A549 (cell line): ENCODE measurements around the gene LRP6. TPM values are rescaled to one million over a fixed set of nuclear protein-coding genes. Genes with fewer than 3 reads are reported as not detected.

Experiments used
- ATAC-seq, 2 experiments: fragments of 200-7000 bp in 1 of 2; fragments of >200 bp in 1 of 2; cut with Nextera tagmentation in 1 of 2; cut with Tn5 transposase in 1 of 2; 3 replicates each; pipeline versions ENCODE4 v1.8.0 to v1.9.1; 2018 to 2020; ENCODE audit warnings: mild to moderate bottlenecking in 1 of 2, moderate library complexity in 1 of 2
- CTCF ChIA-PET: fragments of 300-600 bp; sonication (Branson Sonifier 250); formaldehyde crosslinking; extraction: SDS; loops from one replicate; lab custom pipeline; 2021; ENCODE audit warnings: antibody characterized with exemption, inconsistent platforms; lab: Yijun Ruan, JAX
- POLR2A ChIA-PET: fragments of 350-600 bp; formaldehyde crosslinking; extraction: SDS; loops from one replicate; lab custom pipeline; 2021; ENCODE audit warnings: antibody characterized with exemption, inconsistent platforms; lab: Yijun Ruan, JAX
- DNase-seq, 2 experiments: peaks; one replicate each; pipeline versions ENCODE4 v3.0.0 to v3.0.0-alpha.2; 2011 to 2016; ENCODE audit warnings: low read depth in 1 of 2, low spot score in 1 of 2
- FAIRE-seq: peaks from 2 replicates; lab custom pipeline; 2011; peaks lifted over from hg19 to GRCh38; lab: Jason Lieb, UNC
- H3K27ac ChIP-seq, 2 experiments: fragments of >200 bp; sonication (Bioruptor Twin); formaldehyde crosslinking; 3 replicates each; pipeline ENCODE4 v1.5.1; 2016 to 2017
- H3K4me1 ChIP-seq: fragments of >200 bp; sonication (Bioruptor Twin); formaldehyde crosslinking; 3 replicates; pipeline ENCODE4 v1.6.1; 2016
- H3K4me2 ChIP-seq: fragments of >200 bp; sonication (Bioruptor Twin); formaldehyde crosslinking; 3 replicates; pipeline ENCODE4 v1.6.1; 2016
- H3K4me3 ChIP-seq: fragments of >200 bp; sonication (Bioruptor Twin); formaldehyde crosslinking; 3 replicates; pipeline ENCODE4 v1.5.1; 2016
- H3K9me3 ChIP-seq: fragments of >200 bp; sonication (Bioruptor Twin); formaldehyde crosslinking; 3 replicates; pipeline ENCODE4 v1.6.1; 2016
- CBX2 ChIP-seq: fragments of 200-600 bp; sonication (generic); IDR thresholded peaks from 2 replicates; pipeline ENCODE4 v1.6.1; 2016; ENCODE audit warnings: low read depth, mild to moderate bottlenecking, borderline replicate concordance
- CHD2 ChIP-seq: fragments of 150-350 bp; IDR thresholded peaks from 2 replicates; pipeline ENCODE4 v1.6.1; 2014; ENCODE audit warnings: low read length; ENCODE audit not compliant: partially characterized antibody
- EHMT2 ChIP-seq: fragments of 200-600 bp; sonication (generic); IDR thresholded peaks from 2 replicates; pipeline ENCODE4 v1.6.1; 2016; ENCODE audit warnings: antibody characterized with exemption, low read depth, mild to moderate bottlenecking, moderate library complexity
- EP300 ChIP-seq, 2 experiments: fragments of >200 bp; sonication (Bioruptor Twin); formaldehyde crosslinking; IDR thresholded peaks; 2 replicates in 1 of 2; 3 replicates in 1 of 2; pipeline ENCODE4 v1.6.1; 2016 to 2017
- FOXS1 ChIP-seq: fragments of 250-450 bp; sonication (Bioruptor Pico); IDR thresholded peaks from 2 replicates; pipeline ENCODE4 v1.5.0; 2020; ENCODE audit warnings: mild to moderate bottlenecking, moderate library complexity
- HDAC2 ChIP-seq: fragments of 200-600 bp; sonication (generic); IDR thresholded peaks from 2 replicates; pipeline ENCODE4 v1.6.1; 2016
- HOXA7 ChIP-seq: fragments of 250-450 bp; sonication (Bioruptor Pico); IDR thresholded peaks from 2 replicates; pipeline ENCODE4 v1.5.0; 2020; ENCODE audit warnings: mild to moderate bottlenecking, moderate library complexity
- HOXB13 ChIP-seq: fragments of 250-450 bp; sonication (Bioruptor Pico); IDR thresholded peaks from 2 replicates; pipeline ENCODE4 v1.5.0; 2020; ENCODE audit warnings: low read depth, mild to moderate bottlenecking, moderate library complexity
- JUNB ChIP-seq: fragments of >200 bp; sonication (Bioruptor Twin); formaldehyde crosslinking; IDR thresholded peaks from 2 replicates; pipeline ENCODE4 v1.6.1; 2016
- KDM1A ChIP-seq: fragments of 200-600 bp; sonication (generic); IDR thresholded peaks from 2 replicates; pipeline ENCODE4 v1.6.1; 2016; ENCODE audit warnings: low read depth, mild to moderate bottlenecking
- POLR2AphosphoS2 ChIP-seq: conservative IDR thresholded peaks from 2 replicates; pipeline ENCODE4 v1.6.1; 2012; ENCODE audit warnings: low read length, improper control_type of control experiment, inconsistent platforms
- RCOR1 ChIP-seq: fragments of 150-350 bp; IDR thresholded peaks from 2 replicates; pipeline ENCODE4 v1.6.1; 2014; ENCODE audit warnings: antibody characterized with exemption, low read length, low read depth
- RNF2 ChIP-seq: fragments of 200-600 bp; sonication (generic); IDR thresholded peaks from 2 replicates; pipeline ENCODE4 v1.6.1; 2016; ENCODE audit warnings: low read depth, mild to moderate bottlenecking, antibody characterized with exemption, moderate library complexity, borderline replicate concordance
- SMC3 ChIP-seq: fragments of >200 bp; sonication (Bioruptor Twin); formaldehyde crosslinking; IDR thresholded peaks from 3 replicates; pipeline ENCODE4 v1.6.1; 2018; ENCODE audit warnings: inconsistent platforms
- SREBF2 ChIP-seq: fragments of 450-650 bp; IDR thresholded peaks from 2 replicates; pipeline ENCODE4 v1.6.1; 2014; ENCODE audit warnings: mild to moderate bottlenecking, moderate library complexity
- TP53 ChIP-seq: fragments of 250-450 bp; sonication (Bioruptor Pico); IDR thresholded peaks from 2 replicates; pipeline ENCODE4 v1.5.0; 2021; ENCODE audit warnings: mild to moderate bottlenecking, moderate library complexity
- ZFP36 ChIP-seq: fragments of 450-650 bp; IDR thresholded peaks from 2 replicates; pipeline ENCODE4 v1.6.1; 2014; ENCODE audit warnings: borderline replicate concordance; ENCODE audit not compliant: partially characterized antibody
- ZSCAN20 ChIP-seq: fragments of 250-450 bp; sonication (Bioruptor Pico); IDR thresholded peaks from 2 replicates; pipeline ENCODE4 v1.8.0; 2022; ENCODE audit warnings: mild to moderate bottlenecking, moderate library complexity
- WGBS: methylation state at CpG from one replicate; pipeline ENCODE4 v1.1.6; 2017; ENCODE audit errors: missing lambda C conversion rate; 5-methylcytosine and 5-hydroxymethylcytosine counted together
- polyA plus RNA-seq, 4 experiments: library from polyadenylated mRNA; depleted of rRNA in 3 of 4; stranded (reverse); fragments of >200 nt; fragmentation: RNase III in 1 of 4; extraction: RNeasy Plus Mini Kit Qiagen cat#74134 plus additional on column Dnase treatment in 1 of 4; gene quantifications; 2 replicates in 3 of 4; 3 replicates in 1 of 4; pipeline ENCODE4 v1.2.3, GENCODE V29; 2011 to 2017
- TF ChIP-seq, protein P1 (sequence below): IDR thresholded peaks from 2 replicates; pipeline ENCODE4 v1.6.1; 2012
- TF ChIP-seq, protein P2 (sequence below): fragments of 200-600 bp; sonication (generic); IDR thresholded peaks from 2 replicates; pipeline ENCODE4 v1.6.1; 2016; ENCODE audit warnings: antibody characterized with exemption, mild to moderate bottlenecking, moderate library complexity
- TF ChIP-seq, protein P3 (sequence below): fragments of >200 bp; sonication (Bioruptor Twin); formaldehyde crosslinking; IDR thresholded peaks from 3 replicates; pipeline ENCODE4 v1.6.1; 2016
- TF ChIP-seq, protein P4 (sequence below): fragments of 250-450 bp; sonication (Bioruptor Pico); IDR thresholded peaks from 2 replicates; pipeline ENCODE4 v1.5.0; 2020; ENCODE audit warnings: low read depth, mild to moderate bottlenecking, moderate library complexity
- TF ChIP-seq, protein P5 (sequence below): IDR thresholded peaks from 2 replicates; pipeline ENCODE4 v1.6.1; 2012; ENCODE audit warnings: low read depth, borderline replicate concordance

LRP6 gene
- polyA plus RNA-seq, 2 of the 4 experiments (the other 2 are of a cell fraction): 26.6 to 50.3 TPM

DNA sequence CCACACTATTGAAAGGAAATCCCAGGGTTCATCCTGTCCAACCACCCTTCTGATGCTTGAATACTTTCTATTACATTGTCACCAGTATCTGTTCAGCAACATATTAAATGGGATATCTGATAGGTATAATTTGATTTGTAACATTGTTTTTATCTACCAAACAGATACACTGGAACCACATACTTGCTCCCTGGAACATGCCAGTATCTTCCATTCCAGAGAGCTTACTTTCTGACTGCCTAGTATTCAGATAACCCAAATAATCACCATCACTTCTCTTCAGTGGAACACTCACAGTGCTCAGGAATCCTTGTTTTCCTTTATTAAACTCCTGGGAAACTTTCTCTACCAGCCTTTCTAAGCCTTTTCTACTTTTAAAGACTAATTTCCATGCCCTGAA is 19.3 kb downstream of the LRP6 start (continued):
- TF ChIP-seq FOXS1 (CRISPR knock-in tag): no peak
- TF ChIP-seq HOXB13 (CRISPR knock-in tag): no peak
- no peak for TF ChIP-seq TP53 (CRISPR knock-in tag)
- TF ChIP-seq RCOR1: no peak
- TF ChIP-seq SMC3: no peak
- TF ChIP-seq KDM1A: no peak
- no peak for TF ChIP-seq EHMT2
- TF ChIP-seq, protein P1, sequence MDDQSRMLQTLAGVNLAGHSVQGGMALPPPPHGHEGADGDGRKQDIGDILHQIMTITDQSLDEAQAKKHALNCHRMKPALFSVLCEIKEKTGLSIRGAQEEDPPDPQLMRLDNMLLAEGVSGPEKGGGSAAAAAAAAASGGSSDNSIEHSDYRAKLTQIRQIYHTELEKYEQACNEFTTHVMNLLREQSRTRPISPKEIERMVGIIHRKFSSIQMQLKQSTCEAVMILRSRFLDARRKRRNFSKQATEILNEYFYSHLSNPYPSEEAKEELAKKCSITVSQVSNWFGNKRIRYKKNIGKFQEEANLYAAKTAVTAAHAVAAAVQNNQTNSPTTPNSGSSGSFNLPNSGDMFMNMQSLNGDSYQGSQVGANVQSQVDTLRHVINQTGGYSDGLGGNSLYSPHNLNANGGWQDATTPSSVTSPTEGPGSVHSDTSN: no peak

DNA sequence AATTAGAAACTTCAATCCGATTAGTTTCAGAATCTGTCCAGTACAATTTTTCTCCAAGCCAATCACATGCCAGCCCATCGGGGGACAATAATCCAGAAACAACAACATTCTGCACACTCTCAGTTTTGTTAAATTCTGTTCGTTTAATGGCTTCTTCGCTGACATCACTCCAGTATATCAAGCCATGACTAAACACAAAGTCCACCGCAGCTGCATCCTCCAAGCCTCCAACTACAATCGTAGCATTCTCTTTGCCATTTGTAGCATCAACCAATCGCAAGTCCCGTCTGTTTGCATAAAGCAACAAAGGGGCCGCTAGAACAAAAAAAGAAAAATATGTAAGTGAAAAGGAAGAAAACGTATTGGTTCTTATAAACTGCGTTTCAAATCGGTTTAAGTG is 22.5 kb downstream of the LRP6 start:
- ATAC-seq (no peak), FAIRE-seq (no peak), DNase-seq (no peak)
- peaks cover 32% of the 10 kb centered on the region for H3K4me1 ChIP-seq
- ChIA-PET POLR2A (no interaction called here), CTCF (interaction anchor here (1.3 kb wide), 1 partner anchor 15 kb away, joined by 3 read pairs; no protein-coding TSS in a partner anchor)
- no peak overlapping the region for H3K27ac ChIP-seq
- TF ChIP-seq HOXA7: no peak
- TF ChIP-seq POLR2AphosphoS2: no peak
- no peak for TF ChIP-seq SREBF2
- no peak for TF ChIP-seq HDAC2
- TF ChIP-seq CHD2: no peak
- no peak for TF ChIP-seq JUNB
- TF ChIP-seq, protein P2, sequence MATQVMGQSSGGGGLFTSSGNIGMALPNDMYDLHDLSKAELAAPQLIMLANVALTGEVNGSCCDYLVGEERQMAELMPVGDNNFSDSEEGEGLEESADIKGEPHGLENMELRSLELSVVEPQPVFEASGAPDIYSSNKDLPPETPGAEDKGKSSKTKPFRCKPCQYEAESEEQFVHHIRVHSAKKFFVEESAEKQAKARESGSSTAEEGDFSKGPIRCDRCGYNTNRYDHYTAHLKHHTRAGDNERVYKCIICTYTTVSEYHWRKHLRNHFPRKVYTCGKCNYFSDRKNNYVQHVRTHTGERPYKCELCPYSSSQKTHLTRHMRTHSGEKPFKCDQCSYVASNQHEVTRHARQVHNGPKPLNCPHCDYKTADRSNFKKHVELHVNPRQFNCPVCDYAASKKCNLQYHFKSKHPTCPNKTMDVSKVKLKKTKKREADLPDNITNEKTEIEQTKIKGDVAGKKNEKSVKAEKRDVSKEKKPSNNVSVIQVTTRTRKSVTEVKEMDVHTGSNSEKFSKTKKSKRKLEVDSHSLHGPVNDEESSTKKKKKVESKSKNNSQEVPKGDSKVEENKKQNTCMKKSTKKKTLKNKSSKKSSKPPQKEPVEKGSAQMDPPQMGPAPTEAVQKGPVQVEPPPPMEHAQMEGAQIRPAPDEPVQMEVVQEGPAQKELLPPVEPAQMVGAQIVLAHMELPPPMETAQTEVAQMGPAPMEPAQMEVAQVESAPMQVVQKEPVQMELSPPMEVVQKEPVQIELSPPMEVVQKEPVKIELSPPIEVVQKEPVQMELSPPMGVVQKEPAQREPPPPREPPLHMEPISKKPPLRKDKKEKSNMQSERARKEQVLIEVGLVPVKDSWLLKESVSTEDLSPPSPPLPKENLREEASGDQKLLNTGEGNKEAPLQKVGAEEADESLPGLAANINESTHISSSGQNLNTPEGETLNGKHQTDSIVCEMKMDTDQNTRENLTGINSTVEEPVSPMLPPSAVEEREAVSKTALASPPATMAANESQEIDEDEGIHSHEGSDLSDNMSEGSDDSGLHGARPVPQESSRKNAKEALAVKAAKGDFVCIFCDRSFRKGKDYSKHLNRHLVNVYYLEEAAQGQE: no peak
- TF ChIP-seq, protein P3, sequence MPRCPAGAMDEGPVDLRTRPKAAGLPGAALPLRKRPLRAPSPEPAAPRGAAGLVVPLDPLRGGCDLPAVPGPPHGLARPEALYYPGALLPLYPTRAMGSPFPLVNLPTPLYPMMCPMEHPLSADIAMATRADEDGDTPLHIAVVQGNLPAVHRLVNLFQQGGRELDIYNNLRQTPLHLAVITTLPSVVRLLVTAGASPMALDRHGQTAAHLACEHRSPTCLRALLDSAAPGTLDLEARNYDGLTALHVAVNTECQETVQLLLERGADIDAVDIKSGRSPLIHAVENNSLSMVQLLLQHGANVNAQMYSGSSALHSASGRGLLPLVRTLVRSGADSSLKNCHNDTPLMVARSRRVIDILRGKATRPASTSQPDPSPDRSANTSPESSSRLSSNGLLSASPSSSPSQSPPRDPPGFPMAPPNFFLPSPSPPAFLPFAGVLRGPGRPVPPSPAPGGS: no peak
- TF ChIP-seq EHMT2: no peak
- TF ChIP-seq RNF2: no peak
- no peak for TF ChIP-seq ZSCAN20 (CRISPR knock-in tag)
- TF ChIP-seq EP300 (IDR thresholded peaks at IDR 0.05): no peak
- TF ChIP-seq CBX2: no peak
- TF ChIP-seq, protein P1: no peak
- TF ChIP-seq KDM1A: no peak
- TF ChIP-seq FOXS1 (CRISPR knock-in tag): no peak
- TF ChIP-seq, protein P4, sequence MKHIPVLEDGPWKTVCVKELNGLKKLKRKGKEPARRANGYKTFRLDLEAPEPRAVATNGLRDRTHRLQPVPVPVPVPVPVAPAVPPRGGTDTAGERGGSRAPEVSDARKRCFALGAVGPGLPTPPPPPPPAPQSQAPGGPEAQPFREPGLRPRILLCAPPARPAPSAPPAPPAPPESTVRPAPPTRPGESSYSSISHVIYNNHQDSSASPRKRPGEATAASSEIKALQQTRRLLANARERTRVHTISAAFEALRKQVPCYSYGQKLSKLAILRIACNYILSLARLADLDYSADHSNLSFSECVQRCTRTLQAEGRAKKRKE (CRISPR knock-in tag): no peak
- TF ChIP-seq, protein P5, sequence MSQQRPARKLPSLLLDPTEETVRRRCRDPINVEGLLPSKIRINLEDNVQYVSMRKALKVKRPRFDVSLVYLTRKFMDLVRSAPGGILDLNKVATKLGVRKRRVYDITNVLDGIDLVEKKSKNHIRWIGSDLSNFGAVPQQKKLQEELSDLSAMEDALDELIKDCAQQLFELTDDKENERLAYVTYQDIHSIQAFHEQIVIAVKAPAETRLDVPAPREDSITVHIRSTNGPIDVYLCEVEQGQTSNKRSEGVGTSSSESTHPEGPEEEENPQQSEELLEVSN: no peak
- no peak for TF ChIP-seq ZFP36
- no peak overlapping the region for H3K4me2 ChIP-seq
- H3K9me3 ChIP-seq: no peaks in the 10 kb centered on the region
- WGBS: 94% methylated on average over 12 of the region's 12 CpGs
- H3K4me3 ChIP-seq: no peak overlapping the region
